Measurements from ENCODE around the gene PCDH15. TPM values are rescaled to one million over a fixed set of nuclear protein-coding genes. Genes with fewer than 3 reads are reported as not detected.

The PCDH15 gene
- total and polyA plus RNA-seq, 2 experiments from 2014 or later = 0.29 to 0.66 TPM

GRCh38 chr10:54501929-54502328, 299.1 kb downstream of the PCDH15 start:
- Histone ChIP-seq H2AFZ (no peak overlapping the region), H3K27ac (ENCODE audit: low read depth) (no peak overlapping the region), H3K36me3 (ENCODE audit: insufficient read depth) (no peaks in the 10 kb centered on the region), H3K27me3 (ENCODE audit: insufficient read depth) (no peaks in the 10 kb centered on the region), H3K4me2 (no peak overlapping the region), H3K9me2 (ENCODE audit: insufficient read depth) (peaks cover 4% of the 10 kb centered on the region), H3K79me2 (replicated peaks; ENCODE audit: insufficient read depth) (no peaks in the 10 kb centered on the region), H3K4me3 (no peak overlapping the region), H3K4me1 (ENCODE audit: insufficient read depth) (no peaks in the 10 kb centered on the region), H4K20me1 (replicated peaks; ENCODE audit: insufficient read depth) (no peaks in the 10 kb centered on the region), H3F3A (replicated peaks; ENCODE audit: low read depth) (no peaks in the 10 kb centered on the region)
- Mint-ChIP-seq H3K27ac (no peak overlapping the region; the same call in 1 of the 2 replicates), H3K4me1 (no peaks in the 10 kb centered on the region), H3K9me3 (peaks cover 3% of the 10 kb centered on the region; the same call in 1 of the 3 replicates), H3K4me3 (no peak overlapping the region), H3K36me3 (ENCODE audit: low read depth) (no peaks in the 10 kb centered on the region), H3K27me3 (ENCODE audit: insufficient read depth, low read depth, poor library complexity) (no peaks in the 10 kb centered on the region)
- TF ChIP-seq POLR2AphosphoS5 (IDR thresholded peaks at IDR 0.05; ENCODE audit: low read depth) (no peak), REST (IDR thresholded peaks at IDR 0.05; ENCODE audit: unreplicated experiment) (no peak)
- ATAC-seq (no peak), DNase-seq (ENCODE audit: low spot score) (no peak)

- Mint-ChIP-seq H3K4me1 (no peaks in the 10 kb centered on the region), H3K27me3 (ENCODE audit: insufficient read depth, low read depth, poor library complexity) (no peaks in the 10 kb centered on the region), H3K27ac (no peak overlapping the region), H3K36me3 (ENCODE audit: low read depth) (no peaks in the 10 kb centered on the region), H3K9me3 (peaks cover 3% of the 10 kb centered on the region; the same call in 2 of the 3 replicates), H3K4me3 (no peak overlapping the region)
- ATAC-seq = no peak
- Histone ChIP-seq H4K20me1 (replicated peaks; ENCODE audit: insufficient read depth) (no peaks in the 10 kb centered on the region), H3K4me2 (no peak overlapping the region), H3K4me3 (no peak overlapping the region), H3K79me2 (replicated peaks; ENCODE audit: insufficient read depth) (no peaks in the 10 kb centered on the region), H3K4me1 (ENCODE audit: insufficient read depth) (no peaks in the 10 kb centered on the region), H3K27ac (ENCODE audit: low read depth) (no peak overlapping the region), H3K9me2 (ENCODE audit: insufficient read depth) (peaks cover 4% of the 10 kb centered on the region), H3K36me3 (ENCODE audit: insufficient read depth) (no peaks in the 10 kb centered on the region), H3K27me3 (ENCODE audit: insufficient read depth) (no peaks in the 10 kb centered on the region), H2AFZ (no peak overlapping the region), H3F3A (replicated peaks; ENCODE audit: low read depth) (no peaks in the 10 kb centered on the region)
- no peak for DNase-seq (ENCODE audit: low spot score)
- no peak for TF ChIP-seq JUNB (IDR thresholded peaks at IDR 0.05; ENCODE audit: unreplicated experiment)
- no peak for TF ChIP-seq CREB1 (CRISPR knock-in tag; IDR thresholded peaks at IDR 0.05; ENCODE audit: low read depth)
- no peak for TF ChIP-seq POLR2AphosphoS5 (IDR thresholded peaks at IDR 0.05; ENCODE audit: low read depth)
- TF ChIP-seq ETS1 (IDR thresholded peaks at IDR 0.05) = no peak
- TF ChIP-seq ZNF462 (CRISPR knock-in tag; IDR thresholded peaks at IDR 0.05) = no peak
- TF ChIP-seq REST (IDR thresholded peaks at IDR 0.05; ENCODE audit: unreplicated experiment) = no peak
- TF ChIP-seq ZNF331 (CRISPR knock-in tag; IDR thresholded peaks at IDR 0.05; ENCODE audit: low read depth) = no peak
Observed at GRCh38 chr10:54496852-54497251, 304.2 kb downstream of the PCDH15 start.
